ENCODE measurements around the gene MYO18B.

Gene MYO18B

DNA sequence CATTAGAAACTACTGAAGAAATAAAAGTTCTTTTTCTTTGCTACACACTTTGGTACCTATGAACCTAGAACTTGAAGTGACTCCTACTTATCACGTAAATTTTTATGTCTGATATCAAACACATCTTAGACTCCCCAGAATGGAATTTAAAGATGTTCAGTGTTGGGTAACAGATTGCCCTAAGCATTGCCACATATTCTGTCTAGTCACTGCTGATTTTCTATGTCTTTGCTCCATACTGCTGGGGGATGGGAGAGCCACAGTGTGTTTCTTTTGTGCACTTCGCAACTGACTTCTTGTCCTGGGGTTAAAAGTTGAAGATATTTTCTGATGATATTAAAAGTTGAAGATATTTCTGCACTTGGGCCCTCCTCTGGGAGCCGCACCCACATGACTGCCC, 19.4 kb upstream of the MYO18B start:
- no peak for DNase-seq (ENCODE audit: low read depth)
- in situ Hi-C loops (cut with HindIII; ENCODE audit: low sequenced_read_pairs): no loop called here
- TF ChIP-seq, protein P1, sequence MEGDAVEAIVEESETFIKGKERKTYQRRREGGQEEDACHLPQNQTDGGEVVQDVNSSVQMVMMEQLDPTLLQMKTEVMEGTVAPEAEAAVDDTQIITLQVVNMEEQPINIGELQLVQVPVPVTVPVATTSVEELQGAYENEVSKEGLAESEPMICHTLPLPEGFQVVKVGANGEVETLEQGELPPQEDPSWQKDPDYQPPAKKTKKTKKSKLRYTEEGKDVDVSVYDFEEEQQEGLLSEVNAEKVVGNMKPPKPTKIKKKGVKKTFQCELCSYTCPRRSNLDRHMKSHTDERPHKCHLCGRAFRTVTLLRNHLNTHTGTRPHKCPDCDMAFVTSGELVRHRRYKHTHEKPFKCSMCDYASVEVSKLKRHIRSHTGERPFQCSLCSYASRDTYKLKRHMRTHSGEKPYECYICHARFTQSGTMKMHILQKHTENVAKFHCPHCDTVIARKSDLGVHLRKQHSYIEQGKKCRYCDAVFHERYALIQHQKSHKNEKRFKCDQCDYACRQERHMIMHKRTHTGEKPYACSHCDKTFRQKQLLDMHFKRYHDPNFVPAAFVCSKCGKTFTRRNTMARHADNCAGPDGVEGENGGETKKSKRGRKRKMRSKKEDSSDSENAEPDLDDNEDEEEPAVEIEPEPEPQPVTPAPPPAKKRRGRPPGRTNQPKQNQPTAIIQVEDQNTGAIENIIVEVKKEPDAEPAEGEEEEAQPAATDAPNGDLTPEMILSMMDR (IDR thresholded peaks at IDR 0.05; ENCODE audit: low read depth, low read length, missing control alignments): no peak
- no peak overlapping the region for H3K4me3 ChIP-seq (ENCODE audit: low read depth, low read length)

DNA sequence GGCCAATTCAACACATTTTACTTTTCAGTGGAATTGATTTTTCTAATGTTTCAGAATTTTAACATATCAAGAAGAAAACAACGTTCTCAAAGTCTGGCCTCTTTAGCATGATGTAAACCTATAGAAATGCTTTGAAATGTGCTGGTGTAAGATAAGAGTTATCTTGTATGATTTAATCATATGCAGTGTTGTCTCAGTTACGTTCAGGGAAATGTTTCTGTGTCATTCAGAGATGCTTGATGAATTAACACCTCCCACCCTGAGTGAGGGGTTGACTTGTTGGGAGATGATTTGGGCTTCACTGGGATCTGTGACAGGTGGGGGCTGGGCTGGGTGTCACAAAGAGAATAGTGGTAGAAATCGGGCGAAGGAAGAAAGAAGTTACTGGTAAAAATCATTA, 15.7 kb upstream of the MYO18B start:
- no peak for DNase-seq (ENCODE audit: low read depth)
- TF ChIP-seq, protein P1 (IDR thresholded peaks at IDR 0.05; ENCODE audit: low read depth, low read length, missing control alignments): no peak
- in situ Hi-C loops (cut with HindIII; ENCODE audit: low sequenced_read_pairs): no loop called here
- H3K4me3 ChIP-seq (ENCODE audit: low read depth, low read length): no peak overlapping the region

DNA sequence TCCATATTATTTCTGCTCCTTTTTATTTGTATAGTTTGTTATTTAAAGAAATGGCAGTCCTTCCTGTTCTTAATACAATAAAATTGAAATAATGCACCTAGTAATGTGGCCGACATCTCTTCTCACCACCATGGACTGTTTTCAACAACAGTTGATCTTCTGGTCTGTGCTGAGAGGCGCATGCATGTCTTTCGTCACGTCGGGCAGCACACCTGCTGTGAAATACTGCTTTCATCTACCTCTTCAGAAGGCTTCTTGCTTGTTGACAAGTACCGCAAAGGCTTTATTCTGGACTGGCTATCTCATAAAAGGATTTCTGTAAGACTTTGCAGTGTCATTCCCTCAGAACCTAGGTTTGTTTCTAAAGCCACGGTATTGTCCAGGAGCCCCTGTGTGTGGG, 13.9 kb upstream of the MYO18B start:
- TF ChIP-seq, protein P1 (IDR thresholded peaks at IDR 0.05; ENCODE audit: low read depth, low read length, missing control alignments): no peak
- no peak overlapping the region for H3K4me3 ChIP-seq (ENCODE audit: low read depth, low read length)
- no peak for DNase-seq (ENCODE audit: low read depth)
- in situ Hi-C loops (cut with HindIII; ENCODE audit: low sequenced_read_pairs): no loop called here

DNA sequence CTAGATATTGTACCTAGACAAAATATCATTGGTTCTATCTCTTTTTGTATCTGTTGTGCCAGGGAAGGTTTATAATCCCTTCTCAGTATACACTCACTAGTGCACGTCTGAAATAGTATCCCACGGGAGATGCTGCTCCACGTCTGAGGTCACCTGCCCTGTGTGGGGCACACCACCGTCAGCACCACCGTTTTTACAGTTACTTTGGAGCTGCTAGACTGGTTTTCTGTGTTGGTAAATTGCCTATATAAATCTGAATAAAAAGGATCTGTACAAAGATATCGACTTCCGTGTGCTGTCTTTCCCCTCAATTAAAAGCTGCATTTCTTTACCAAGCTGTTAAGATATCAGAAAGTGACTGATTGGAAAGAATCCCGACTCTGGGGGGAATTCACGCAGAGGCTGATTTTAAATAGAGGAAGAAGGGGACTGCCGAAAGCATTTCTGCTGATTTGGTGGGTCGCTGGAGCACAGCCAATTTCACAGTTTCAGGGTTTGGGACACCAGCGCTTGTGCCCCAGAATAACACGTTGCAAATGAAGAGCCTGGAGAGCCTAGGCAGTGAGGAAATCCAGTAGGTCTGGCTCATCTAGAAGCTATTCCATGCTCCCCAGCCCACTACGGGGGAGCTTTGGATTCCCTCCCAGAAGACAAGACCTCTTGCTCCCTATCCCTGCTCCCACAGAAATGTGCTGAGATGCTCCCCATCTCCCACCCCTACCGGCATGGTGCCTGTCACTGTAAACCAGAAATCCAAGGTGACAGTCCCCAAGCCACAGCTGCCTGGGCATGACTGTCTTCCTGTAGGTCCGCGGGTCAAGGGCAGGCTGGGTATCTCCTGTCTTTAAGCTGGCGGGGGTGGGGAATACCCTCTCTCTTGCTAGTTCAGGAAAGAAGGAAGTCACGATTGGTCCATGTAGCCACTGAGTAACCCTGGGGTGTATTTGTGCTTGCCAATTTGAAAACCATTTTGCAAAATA, 12.7 kb upstream of the MYO18B start:
- DNase-seq (ENCODE audit: low read depth): no peak
- no peak overlapping the region for H3K4me3 ChIP-seq (ENCODE audit: low read depth, low read length)
- in situ Hi-C loops (cut with HindIII; ENCODE audit: low sequenced_read_pairs): no loop called here
- TF ChIP-seq, protein P1 (IDR thresholded peaks at IDR 0.05; ENCODE audit: low read depth, low read length, missing control alignments): no peak

DNA sequence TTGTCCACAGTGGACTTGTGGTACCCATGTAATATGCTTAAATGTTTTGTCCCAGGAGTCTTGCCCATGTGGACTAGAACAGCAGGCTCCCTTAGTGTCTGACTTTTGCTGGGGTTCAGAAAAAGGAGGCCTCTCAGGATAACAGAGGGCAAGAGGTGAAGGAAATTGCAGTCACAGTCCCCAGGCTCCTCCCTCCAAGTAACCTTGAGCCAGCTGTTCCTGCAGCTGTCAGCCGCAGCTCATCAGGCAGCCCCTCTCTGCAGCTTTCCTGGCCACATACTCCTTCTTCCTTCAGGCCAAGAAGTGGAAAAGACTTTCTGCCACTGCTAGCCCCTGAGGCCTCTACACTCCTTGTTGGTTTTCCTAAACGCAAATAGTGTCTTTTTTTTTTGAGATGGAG, 6.3 kb upstream of the MYO18B start:
- in situ Hi-C loops (cut with HindIII; ENCODE audit: low sequenced_read_pairs): no loop called here
- TF ChIP-seq, protein P1 (IDR thresholded peaks at IDR 0.05; ENCODE audit: low read depth, low read length, missing control alignments): no peak
- no peak for DNase-seq (ENCODE audit: low read depth)
- H3K4me3 ChIP-seq (ENCODE audit: low read depth, low read length): no peak overlapping the region

DNA sequence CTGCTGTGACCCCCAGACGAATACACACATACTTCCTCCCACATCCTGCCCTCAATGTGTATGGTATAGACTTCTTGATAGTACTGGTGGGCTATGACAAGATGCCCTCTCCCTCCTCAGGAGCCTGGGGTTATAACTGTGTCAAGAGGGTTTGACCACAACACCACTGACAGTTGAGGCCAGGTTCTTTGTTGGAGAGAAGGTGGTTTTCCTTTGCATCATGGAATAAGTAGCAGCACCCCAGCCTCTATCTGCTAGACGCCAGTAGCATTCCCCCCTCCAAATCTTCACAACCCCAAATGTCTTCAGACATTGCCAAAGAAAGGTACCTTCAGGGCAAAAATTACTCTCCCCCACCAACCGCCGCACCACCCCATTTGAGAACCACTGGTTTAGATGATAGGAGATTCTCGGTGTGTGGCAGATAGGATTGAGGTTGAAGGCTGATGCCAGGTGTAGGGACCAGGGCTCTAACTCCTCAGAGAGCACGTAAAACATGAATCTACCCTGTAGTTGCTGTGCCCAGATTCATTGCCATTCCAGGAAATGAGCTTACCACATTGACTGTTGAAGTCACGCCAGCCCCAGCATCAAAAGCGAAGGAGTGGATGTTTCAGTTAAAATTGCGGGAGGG, 5.5 kb upstream of the MYO18B start:
- DNase-seq (ENCODE audit: low read depth): no peak
- in situ Hi-C loops (cut with HindIII; ENCODE audit: low sequenced_read_pairs): no loop called here
- H3K4me3 ChIP-seq (ENCODE audit: low read depth, low read length): no peak overlapping the region
- TF ChIP-seq, protein P1 (IDR thresholded peaks at IDR 0.05; ENCODE audit: low read depth, low read length, missing control alignments): no peak

All from astrocyte of the cerebellum (primary cell).